ENCODE results near the gene KIF24.

DNA sequence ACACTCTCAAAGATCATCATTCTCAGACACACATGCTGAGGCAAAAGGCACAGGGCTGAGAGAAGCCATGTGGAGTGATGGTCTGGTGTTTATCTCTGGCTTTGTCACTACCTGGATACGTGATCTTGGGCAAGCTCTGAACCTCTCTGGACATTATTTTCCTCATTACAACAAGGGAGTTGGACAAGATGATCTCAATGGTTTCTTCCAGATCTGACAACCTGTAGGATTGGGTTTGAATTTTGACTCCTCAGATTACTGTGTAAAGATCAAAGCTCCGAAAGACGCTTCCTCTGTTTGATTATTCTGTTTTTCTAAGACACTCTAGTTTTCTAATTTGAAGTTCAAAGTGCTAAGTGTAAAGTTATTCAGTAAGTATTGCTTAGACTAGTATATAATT is 20.3 kb upstream of the KIF24 start:
- TF ChIP-seq, protein P1, sequence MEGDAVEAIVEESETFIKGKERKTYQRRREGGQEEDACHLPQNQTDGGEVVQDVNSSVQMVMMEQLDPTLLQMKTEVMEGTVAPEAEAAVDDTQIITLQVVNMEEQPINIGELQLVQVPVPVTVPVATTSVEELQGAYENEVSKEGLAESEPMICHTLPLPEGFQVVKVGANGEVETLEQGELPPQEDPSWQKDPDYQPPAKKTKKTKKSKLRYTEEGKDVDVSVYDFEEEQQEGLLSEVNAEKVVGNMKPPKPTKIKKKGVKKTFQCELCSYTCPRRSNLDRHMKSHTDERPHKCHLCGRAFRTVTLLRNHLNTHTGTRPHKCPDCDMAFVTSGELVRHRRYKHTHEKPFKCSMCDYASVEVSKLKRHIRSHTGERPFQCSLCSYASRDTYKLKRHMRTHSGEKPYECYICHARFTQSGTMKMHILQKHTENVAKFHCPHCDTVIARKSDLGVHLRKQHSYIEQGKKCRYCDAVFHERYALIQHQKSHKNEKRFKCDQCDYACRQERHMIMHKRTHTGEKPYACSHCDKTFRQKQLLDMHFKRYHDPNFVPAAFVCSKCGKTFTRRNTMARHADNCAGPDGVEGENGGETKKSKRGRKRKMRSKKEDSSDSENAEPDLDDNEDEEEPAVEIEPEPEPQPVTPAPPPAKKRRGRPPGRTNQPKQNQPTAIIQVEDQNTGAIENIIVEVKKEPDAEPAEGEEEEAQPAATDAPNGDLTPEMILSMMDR (IDR thresholded peaks at IDR 0.05): no peak
- no peak for TF ChIP-seq POLR2A (IDR thresholded peaks at IDR 0.05; ENCODE audit: low read depth)
- no peak for TF ChIP-seq POLR2AphosphoS5 (IDR thresholded peaks at IDR 0.05)

Measured in esophagus muscularis mucosa (tissue), 3 donors.